ENCODE results near the gene SYN1. TPM values are rescaled to one million over a fixed set of nuclear protein-coding genes. Genes with fewer than 3 reads are reported as not detected.

The SYN1 gene
- polyA plus RNA-seq, 1 of the 3 experiments (the other 2 are of a cell fraction), result 0.08 TPM

GRCh38 chrX:47611489-47611888 is 8.2 kb downstream of the SYN1 start:
- no peaks in the 10 kb centered on the region for H3K4me1 ChIP-seq (ENCODE audit: control insufficient read depth in 1 of 2, insufficient read depth in 2 of 2, low read depth in 1 of 2, low read length in 1 of 2)
- no peak overlapping the region for H3K4me2 ChIP-seq
- H3K79me2 ChIP-seq (ENCODE audit: insufficient read depth), result no peaks in the 10 kb centered on the region
- H3F3A ChIP-seq (replicated peaks; ENCODE audit: insufficient read depth), result no peaks in the 10 kb centered on the region
- H3K27me3 ChIP-seq (ENCODE audit: insufficient read depth), result no peaks in the 10 kb centered on the region; the same call in 1 of the 2 replicates
- H3K9me2 ChIP-seq, result no peaks in the 10 kb centered on the region
- WGBS (ENCODE audit: low lambda C conversion rate), result 37% methylated on average over 2 of the region's 2 CpGs
- H3K9ac ChIP-seq, result no peak overlapping the region
- H3K9me3 ChIP-seq, result no peaks in the 10 kb centered on the region
- TF ChIP-seq TCF12 (IDR thresholded peaks at IDR 0.05), result no peak
- TF ChIP-seq SMC3 (IDR thresholded peaks at IDR 0.05; ENCODE audit: low read depth, low read length), result no peak
- TF ChIP-seq RAD21 (IDR thresholded peaks at IDR 0.05; ENCODE audit: low read length), result no peak
- no peak for TF ChIP-seq NRF1 (IDR thresholded peaks at IDR 0.05; ENCODE audit: low read depth, low read length)
- no peak overlapping the region for H3K27ac ChIP-seq (ENCODE audit: low read depth in 2 of 2, low read length in 1 of 2)
- DNase-seq, result no peak
- H3K4me3 ChIP-seq (ENCODE audit: low read depth in 2 of 2, low read length in 1 of 2), result no peak overlapping the region
- no peaks in the 10 kb centered on the region for H4K20me1 ChIP-seq (ENCODE audit: insufficient read depth)
- H3K36me3 ChIP-seq (replicated peaks in 1 of 2; ENCODE audit: control insufficient read depth in 1 of 2, insufficient read depth in 2 of 2, low read length in 1 of 2), result no peaks in the 10 kb centered on the region
- ChIA-PET POLR2A (interaction anchor here (0.9 to 1.8 kb wide), 2 partner anchors 11 to 29 kb away, joined by 3 to 5 read pairs; partner anchors contain the start of gene TIMP1), CTCF (no interaction called here)
- H2AFZ ChIP-seq (ENCODE audit: low read depth), result no peak overlapping the region

- CTCF ChIA-PET, result no interaction called here
- H3K27me3 ChIP-seq (ENCODE audit: insufficient read depth), result no peaks in the 10 kb centered on the region; the same call in 1 of the 2 replicates
- no peak overlapping the region for H3K4me2 ChIP-seq
- H4K20me1 ChIP-seq (ENCODE audit: insufficient read depth), result no peaks in the 10 kb centered on the region
- no peaks in the 10 kb centered on the region for H3K36me3 ChIP-seq (replicated peaks in 1 of 2; ENCODE audit: control insufficient read depth in 1 of 2, insufficient read depth in 2 of 2, low read length in 1 of 2)
- no peaks in the 10 kb centered on the region for H3K4me1 ChIP-seq (ENCODE audit: control insufficient read depth in 1 of 2, insufficient read depth in 2 of 2, low read depth in 1 of 2, low read length in 1 of 2)
- H3K27ac ChIP-seq (ENCODE audit: low read depth in 2 of 2, low read length in 1 of 2), result no peak overlapping the region
- H3K9me3 ChIP-seq, result no peaks in the 10 kb centered on the region
- no peaks in the 10 kb centered on the region for H3F3A ChIP-seq (replicated peaks; ENCODE audit: insufficient read depth)
- H2AFZ ChIP-seq (ENCODE audit: low read depth), result no peak overlapping the region
- no peaks in the 10 kb centered on the region for H3K9me2 ChIP-seq
- WGBS (ENCODE audit: low lambda C conversion rate), result 29% methylated on average over 4 of the region's 4 CpGs
- H3K79me2 ChIP-seq (ENCODE audit: insufficient read depth), result no peaks in the 10 kb centered on the region
- H3K9ac ChIP-seq, result no peak overlapping the region
- DNase-seq, result no peak
- POLR2A ChIA-PET, result interaction anchor here (1.8 kb wide), 1 partner anchor 28 kb away, joined by 5 read pairs; the partner anchor contains the start of gene TIMP1
- no peak for TF ChIP-seq SIN3A (IDR thresholded peaks at IDR 0.05; ENCODE audit: borderline replicate concordance, low read depth, low read length)
- no peak for TF ChIP-seq EZH2phosphoT487 (IDR thresholded peaks at IDR 0.05; ENCODE audit: borderline replicate concordance, low read depth)
- TF ChIP-seq MEF2A (IDR thresholded peaks at IDR 0.05; ENCODE audit: borderline replicate concordance, low read depth), result no peak
- TF ChIP-seq YY1 (IDR thresholded peaks at IDR 0.05; ENCODE audit: low read depth), result no peak
- no peak for TF ChIP-seq TAF1 (IDR thresholded peaks at IDR 0.05; ENCODE audit: borderline replicate concordance, low read depth, low read length)
- TF ChIP-seq JUND (IDR thresholded peaks at IDR 0.05), result no peak
- no peak overlapping the region for H3K4me3 ChIP-seq (ENCODE audit: low read depth in 2 of 2, low read length in 1 of 2)
Observed at GRCh38 chrX:47610511-47610910, 9.1 kb downstream of the SYN1 start.

GRCh38 chrX:47608130-47608810 is 11.4 kb downstream of the SYN1 start:
- Histone ChIP-seq H3K9me2 (no peaks in the 10 kb centered on the region), H3K4me1 (ENCODE audit: control insufficient read depth in 1 of 2, insufficient read depth in 2 of 2, low read depth in 1 of 2, low read length in 1 of 2) (no peaks in the 10 kb centered on the region), H3K36me3 (replicated peaks in 1 of 2; ENCODE audit: control insufficient read depth in 1 of 2, insufficient read depth in 2 of 2, low read length in 1 of 2) (no peaks in the 10 kb centered on the region), H3K9me3 (no peaks in the 10 kb centered on the region), H3F3A (replicated peaks; ENCODE audit: insufficient read depth) (no peaks in the 10 kb centered on the region), H4K20me1 (ENCODE audit: insufficient read depth) (no peaks in the 10 kb centered on the region), H3K27ac (ENCODE audit: low read depth in 2 of 2, low read length in 1 of 2) (no peak overlapping the region), H2AFZ (ENCODE audit: low read depth) (no peak overlapping the region), H3K9ac (no peak overlapping the region), H3K4me2 (no peak overlapping the region), H3K27me3 (ENCODE audit: insufficient read depth) (no peaks in the 10 kb centered on the region; the same call in 1 of the 2 replicates), H3K4me3 (ENCODE audit: low read depth in 2 of 2, low read length in 1 of 2) (no peak overlapping the region), H3K79me2 (ENCODE audit: insufficient read depth) (no peaks in the 10 kb centered on the region)
- no peak for TF ChIP-seq RAD21 (IDR thresholded peaks at IDR 0.05; ENCODE audit: low read length)
- no peak for TF ChIP-seq ELF1 (IDR thresholded peaks at IDR 0.05)
- TF ChIP-seq TCF12 (IDR thresholded peaks at IDR 0.05), result no peak
- TF ChIP-seq MAX (IDR thresholded peaks at IDR 0.05; ENCODE audit: low read depth), result no peak
- no peak for TF ChIP-seq FOXJ3 (CRISPR knock-in tag; IDR thresholded peaks at IDR 0.05)
- TF ChIP-seq RFX5 (IDR thresholded peaks at IDR 0.05; ENCODE audit: low read length), result no peak
- TF ChIP-seq SMC3 (IDR thresholded peaks at IDR 0.05; ENCODE audit: low read depth, low read length), result no peak
- TF ChIP-seq EZH2phosphoT487 (IDR thresholded peaks at IDR 0.05; ENCODE audit: borderline replicate concordance, low read depth), result no peak
- no peak for TF ChIP-seq PBX3 (IDR thresholded peaks at IDR 0.05)
- no peak for TF ChIP-seq CHD2 (IDR thresholded peaks at IDR 0.05; ENCODE audit: low read length, partially characterized antibody)
- TF ChIP-seq NFIC (IDR thresholded peaks at IDR 0.05; ENCODE audit: borderline replicate concordance), result no peak
- TF ChIP-seq MXI1 (IDR thresholded peaks at IDR 0.05; ENCODE audit: low read depth, low read length), result no peak
- no peak for TF ChIP-seq NRF1 (IDR thresholded peaks at IDR 0.05; ENCODE audit: low read depth, low read length)
- TF ChIP-seq RCOR1 (IDR thresholded peaks at IDR 0.05; ENCODE audit: low read length), result no peak
- 25% methylated on average over 8 of the region's 9 CpGs for WGBS (ENCODE audit: low lambda C conversion rate)
- POLR2A ChIA-PET, result no interaction called here
- CTCF ChIA-PET, result no interaction called here
- DNase-seq, result no peak
